22Rv1 (cell line): ENCODE results near the gene IER5.

Experiments
- ZFX ChIP-seq: fragments of 450-650 bp; IDR thresholded peaks from 2 replicates; pipeline ENCODE4 v1.6.1; 2017; ENCODE audit warnings: antibody characterized with exemption, borderline replicate concordance
- TF ChIP-seq, protein P1 (sequence below): fragments of 450-650 bp; IDR thresholded peaks from 2 replicates; pipeline ENCODE4 v1.5.1; 2017; ENCODE audit warnings: mild to moderate bottlenecking

DNA sequence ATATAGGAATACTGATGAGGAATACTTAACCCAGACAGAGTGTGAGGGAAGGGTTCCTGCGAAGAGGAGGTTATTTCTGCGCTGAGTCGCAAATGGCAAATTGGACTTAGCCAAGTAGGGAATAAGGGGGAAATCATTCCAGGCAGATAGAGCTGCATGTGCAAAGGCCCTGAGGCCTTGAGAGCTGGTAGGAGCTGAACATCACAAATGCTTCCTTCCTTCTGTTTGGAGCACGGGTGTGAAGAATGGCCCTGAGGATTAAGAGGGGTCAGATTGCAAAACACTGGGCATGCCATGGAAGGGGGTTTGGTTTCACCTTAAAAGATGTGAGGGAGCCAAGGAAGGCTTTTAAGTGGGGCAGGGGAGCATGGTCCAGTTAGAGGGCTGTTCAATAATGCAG lies 12.4 kb downstream of the IER5 start:
- TF ChIP-seq, protein P1, sequence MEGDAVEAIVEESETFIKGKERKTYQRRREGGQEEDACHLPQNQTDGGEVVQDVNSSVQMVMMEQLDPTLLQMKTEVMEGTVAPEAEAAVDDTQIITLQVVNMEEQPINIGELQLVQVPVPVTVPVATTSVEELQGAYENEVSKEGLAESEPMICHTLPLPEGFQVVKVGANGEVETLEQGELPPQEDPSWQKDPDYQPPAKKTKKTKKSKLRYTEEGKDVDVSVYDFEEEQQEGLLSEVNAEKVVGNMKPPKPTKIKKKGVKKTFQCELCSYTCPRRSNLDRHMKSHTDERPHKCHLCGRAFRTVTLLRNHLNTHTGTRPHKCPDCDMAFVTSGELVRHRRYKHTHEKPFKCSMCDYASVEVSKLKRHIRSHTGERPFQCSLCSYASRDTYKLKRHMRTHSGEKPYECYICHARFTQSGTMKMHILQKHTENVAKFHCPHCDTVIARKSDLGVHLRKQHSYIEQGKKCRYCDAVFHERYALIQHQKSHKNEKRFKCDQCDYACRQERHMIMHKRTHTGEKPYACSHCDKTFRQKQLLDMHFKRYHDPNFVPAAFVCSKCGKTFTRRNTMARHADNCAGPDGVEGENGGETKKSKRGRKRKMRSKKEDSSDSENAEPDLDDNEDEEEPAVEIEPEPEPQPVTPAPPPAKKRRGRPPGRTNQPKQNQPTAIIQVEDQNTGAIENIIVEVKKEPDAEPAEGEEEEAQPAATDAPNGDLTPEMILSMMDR, result no peak
- no peak for TF ChIP-seq ZFX
